GM19193 (cell line): Measurements from ENCODE around the gene MEX3B.

Experiments used
- POLR2A ChIP-seq: IDR thresholded peaks from 4 replicates; pipeline ENCODE4 v1.6.1; 2011; ENCODE audit not compliant: insufficient read depth, insufficient read length; ENCODE audit errors: extremely low read depth

The MEX3B gene

DNA sequence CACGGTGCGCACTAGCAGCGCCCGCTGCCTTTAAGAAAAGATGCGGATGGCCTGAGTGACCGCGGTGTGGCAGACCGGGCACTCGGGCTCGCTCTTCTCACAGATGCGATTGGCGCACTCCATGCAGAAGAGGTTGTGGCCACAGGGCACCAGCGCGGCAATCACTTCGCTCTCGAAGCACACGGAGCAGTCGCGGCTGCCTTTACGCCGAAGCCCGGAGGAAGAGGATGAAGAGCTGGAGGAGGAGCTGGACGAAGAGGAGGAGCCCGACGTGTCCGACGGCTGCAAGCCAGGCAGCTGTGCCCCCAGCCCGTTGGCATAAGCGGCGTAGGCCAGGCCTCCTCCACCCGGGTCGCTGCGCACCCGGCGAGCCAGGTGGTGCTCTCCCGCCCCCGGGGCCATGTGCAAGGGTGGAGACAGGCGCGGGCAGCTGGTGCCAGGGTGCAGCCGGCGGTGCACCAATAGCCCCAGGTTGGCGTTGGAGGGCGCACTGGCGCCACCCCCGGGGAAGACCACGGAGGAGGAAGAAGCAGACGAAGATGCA lies 2.6 kb downstream of the MEX3B start:
- no peak for TF ChIP-seq POLR2A

GRCh38 chr15:82040862-82041261 lies 5.0 kb downstream of the MEX3B start:
- no peak for TF ChIP-seq POLR2A

GRCh38 chr15:82040390-82040789 lies 5.4 kb downstream of the MEX3B start:
- TF ChIP-seq POLR2A: no peak

DNA sequence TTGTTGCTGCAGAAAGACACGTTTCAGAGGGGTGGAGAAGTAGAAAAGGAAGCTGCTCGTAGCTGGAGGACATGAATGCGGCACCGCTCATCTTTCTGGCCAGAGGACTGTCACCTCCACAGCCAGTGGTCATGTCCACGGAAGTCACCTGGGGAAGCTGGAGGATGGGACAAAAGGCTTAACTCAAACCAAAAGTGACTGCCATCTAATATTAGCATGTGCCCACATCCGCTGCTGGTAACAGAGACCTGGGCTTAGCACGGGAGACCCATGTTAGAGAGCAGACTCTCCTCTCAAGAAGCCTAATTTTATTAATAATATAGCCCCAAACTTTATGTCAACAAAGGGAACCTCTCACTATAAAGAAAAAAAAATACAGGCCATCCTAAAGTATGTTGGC lies 5.9 kb downstream of the MEX3B start:
- TF ChIP-seq POLR2A: no peak

- no peak for TF ChIP-seq POLR2A
These were observed 9.4 kb downstream of the MEX3B start for GRCh38 chr15:82036461-82036860.

GRCh38 chr15:82031871-82032270 lies 13.9 kb downstream of the MEX3B start:
- TF ChIP-seq POLR2A: no peak

GRCh38 chr15:82030176-82030575 lies 15.6 kb downstream of the MEX3B start:
- TF ChIP-seq POLR2A: no peak

GRCh38 chr15:82021992-82022391 lies 23.8 kb downstream of the MEX3B start:
- no peak for TF ChIP-seq POLR2A

GRCh38 chr15:82020625-82021394 lies 25.0 kb downstream of the MEX3B start:
- no peak for TF ChIP-seq POLR2A

DNA sequence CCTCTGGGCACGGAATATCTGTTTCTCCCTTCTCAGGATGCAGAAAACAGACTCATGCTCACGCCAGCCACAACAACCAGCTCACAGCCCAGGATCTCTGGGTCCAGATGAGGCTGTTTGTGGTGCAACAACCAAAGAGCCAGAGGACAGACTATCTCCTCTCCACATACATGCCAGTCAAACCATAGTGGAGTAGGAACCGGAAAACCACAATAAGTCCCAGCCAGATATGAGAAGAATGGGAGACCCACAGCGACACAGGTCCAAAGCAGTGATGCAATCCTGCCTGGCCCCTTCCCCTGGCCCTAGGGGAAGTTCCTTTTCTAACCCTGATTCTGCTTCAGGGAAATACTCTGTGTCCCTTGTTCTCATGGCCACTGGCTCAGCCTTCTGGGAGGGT lies 27.6 kb downstream of the MEX3B start:
- TF ChIP-seq POLR2A: no peak

DNA sequence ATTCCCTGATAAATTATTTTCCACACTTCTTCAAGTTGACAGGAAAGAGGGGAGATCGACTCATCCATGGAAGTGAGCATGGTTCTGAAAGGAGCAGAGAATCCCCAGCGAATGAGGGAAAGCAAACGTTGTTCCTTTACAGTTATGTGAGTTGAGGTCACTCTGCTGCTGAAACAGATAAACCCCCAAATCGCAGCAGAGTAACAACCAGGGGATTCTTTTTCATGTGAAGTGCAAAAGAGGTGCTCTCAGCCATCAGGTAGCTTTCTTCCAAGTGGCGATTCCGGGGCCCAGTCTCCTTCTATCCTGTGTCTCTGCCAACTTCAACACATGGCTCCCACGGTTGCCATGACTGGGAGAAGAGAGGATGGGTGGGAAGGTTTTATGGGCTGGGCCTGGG lies 28.2 kb downstream of the MEX3B start:
- no peak for TF ChIP-seq POLR2A

GRCh38 chr15:82014989-82015388 lies 30.8 kb downstream of the MEX3B start:
- TF ChIP-seq POLR2A: no peak

GRCh38 chr15:82012908-82013307 lies 32.9 kb downstream of the MEX3B start:
- no peak for TF ChIP-seq POLR2A

DNA sequence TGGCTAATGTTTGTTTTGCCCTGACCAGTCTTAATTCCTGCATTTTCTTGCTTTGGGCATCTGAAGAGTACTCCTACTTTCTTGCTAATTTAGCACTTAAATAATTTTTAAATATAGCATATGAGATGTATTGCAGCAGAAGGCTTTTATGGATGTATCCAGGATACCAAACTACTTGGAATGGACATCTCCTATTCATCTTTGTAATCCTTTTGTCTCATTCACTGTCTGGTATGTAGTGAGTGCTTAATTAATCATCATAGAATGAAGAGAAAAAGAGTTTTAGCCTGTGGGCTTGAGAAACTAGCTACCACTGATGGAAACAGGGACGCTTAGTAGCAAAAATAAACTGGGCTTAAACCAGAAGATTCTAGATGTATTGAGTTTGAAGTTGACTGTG lies 40.6 kb downstream of the MEX3B start:
- no peak for TF ChIP-seq POLR2A

DNA sequence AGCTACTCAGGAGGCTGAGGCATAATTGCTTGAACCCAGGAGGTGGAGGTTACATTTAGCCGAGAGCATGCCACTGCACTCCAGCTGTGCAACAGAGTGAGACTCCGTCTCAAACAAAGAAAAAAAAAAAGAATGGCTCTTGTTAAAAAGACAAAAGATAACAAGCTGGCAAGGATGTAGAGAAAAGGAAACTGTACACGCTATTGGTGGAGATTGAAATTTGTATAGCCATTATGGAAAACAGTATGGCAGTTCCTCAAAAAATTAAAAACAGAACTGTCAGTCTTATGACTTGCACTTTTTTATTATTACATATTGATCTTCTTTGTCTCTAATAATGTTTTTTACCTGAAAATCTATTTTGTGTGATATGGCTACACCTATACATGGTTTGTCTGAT lies 41.9 kb downstream of the MEX3B start:
- no peak for TF ChIP-seq POLR2A

GRCh38 chr15:81992523-81992922 lies 53.3 kb downstream of the MEX3B start:
- no peak for TF ChIP-seq POLR2A
